IPS-15b (cell line): ENCODE measurements around the gene RAPGEF6.

Experiments used
- H3K27me3 ChIP-seq: one replicate; pipeline ENCODE4 v1.6.1; 2013; ENCODE audit warnings: low read length; ENCODE audit not compliant: control insufficient read depth, insufficient read depth
- H3K36me3 ChIP-seq: one replicate; pipeline ENCODE4 v1.6.1; 2013; ENCODE audit warnings: low read length; ENCODE audit not compliant: control insufficient read depth, insufficient read depth
- H3K4me1 ChIP-seq: one replicate; pipeline ENCODE4 v1.6.1; 2013; ENCODE audit warnings: mild to moderate bottlenecking, low read length; ENCODE audit not compliant: control insufficient read depth, insufficient read depth
- H3K4me3 ChIP-seq: one replicate; pipeline ENCODE4 v1.5.1; 2013; ENCODE audit warnings: low read depth, low read length
- H3K9ac ChIP-seq: one replicate; pipeline ENCODE4 v1.6.1; 2013; ENCODE audit warnings: low read depth, mild to moderate bottlenecking, low read length
- H3K9me3 ChIP-seq: one replicate; pipeline ENCODE4 v1.6.1; 2013; ENCODE audit warnings: mild to moderate bottlenecking, low read length; ENCODE audit not compliant: control insufficient read depth, insufficient read depth

RAPGEF6 gene

DNA sequence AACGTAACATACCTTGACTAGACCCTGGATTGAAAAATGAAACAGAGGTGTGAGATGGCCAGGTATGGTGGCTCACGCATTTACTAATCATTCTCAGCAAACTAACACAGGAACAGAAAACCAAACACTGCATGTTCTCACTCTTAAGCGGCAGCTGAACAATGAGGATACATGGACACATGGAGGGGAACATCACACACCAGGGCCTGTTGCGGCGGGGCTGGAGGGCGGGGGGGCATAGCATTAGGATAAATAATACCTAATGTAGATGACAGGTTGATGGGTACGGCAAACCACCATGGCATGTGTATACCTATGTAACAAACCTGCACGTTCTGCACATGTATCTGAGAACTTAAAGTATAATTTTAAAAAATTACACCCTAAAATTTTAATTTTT lies 15.9 kb downstream of the RAPGEF6 start:
- peaks cover 3% of the 10 kb centered on the region for H3K4me1 ChIP-seq
- H3K9me3 ChIP-seq: no peaks in the 10 kb centered on the region
- no peaks in the 10 kb centered on the region for H3K27me3 ChIP-seq
- H3K4me3 ChIP-seq: no peak overlapping the region
- no peak overlapping the region for H3K9ac ChIP-seq
- H3K36me3 ChIP-seq: no peaks in the 10 kb centered on the region

DNA sequence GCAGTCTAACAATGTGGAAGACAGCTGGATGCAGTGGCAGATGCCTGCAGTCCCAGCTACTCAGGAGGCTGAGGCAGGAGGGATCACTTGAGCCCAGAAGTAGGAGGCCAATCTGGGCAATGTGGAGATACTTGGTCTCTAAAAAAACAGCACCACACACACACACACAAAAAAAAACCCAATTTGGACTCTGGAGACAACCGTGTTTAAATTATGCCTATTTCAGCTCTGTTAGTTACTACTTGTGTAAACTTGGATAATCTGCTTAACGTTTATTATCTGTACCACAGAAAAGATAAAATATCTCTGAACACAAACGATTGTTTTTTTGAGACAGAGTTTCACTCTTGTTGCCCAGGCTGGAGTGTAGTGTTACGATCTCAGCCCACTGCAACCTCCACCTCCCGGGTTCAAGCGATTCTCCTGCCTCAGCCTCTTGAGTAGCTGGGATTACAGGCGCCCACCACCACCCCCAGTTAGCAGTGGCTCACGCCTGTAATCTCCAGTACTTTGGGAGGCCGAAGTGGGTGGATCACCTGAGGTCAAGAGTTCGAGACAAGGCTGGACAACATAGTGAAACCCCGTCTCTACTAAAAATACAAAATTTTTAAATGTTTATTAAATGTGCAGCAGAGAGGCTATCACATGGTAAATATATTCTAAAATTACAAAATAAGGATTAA lies 17.7 kb downstream of the RAPGEF6 start:
- Histone ChIP-seq H3K4me3 (no peak overlapping the region), H3K9me3 (no peaks in the 10 kb centered on the region), H3K36me3 (no peaks in the 10 kb centered on the region), H3K4me1 (peaks cover 3% of the 10 kb centered on the region), H3K27me3 (no peaks in the 10 kb centered on the region), H3K9ac (no peak overlapping the region)

DNA sequence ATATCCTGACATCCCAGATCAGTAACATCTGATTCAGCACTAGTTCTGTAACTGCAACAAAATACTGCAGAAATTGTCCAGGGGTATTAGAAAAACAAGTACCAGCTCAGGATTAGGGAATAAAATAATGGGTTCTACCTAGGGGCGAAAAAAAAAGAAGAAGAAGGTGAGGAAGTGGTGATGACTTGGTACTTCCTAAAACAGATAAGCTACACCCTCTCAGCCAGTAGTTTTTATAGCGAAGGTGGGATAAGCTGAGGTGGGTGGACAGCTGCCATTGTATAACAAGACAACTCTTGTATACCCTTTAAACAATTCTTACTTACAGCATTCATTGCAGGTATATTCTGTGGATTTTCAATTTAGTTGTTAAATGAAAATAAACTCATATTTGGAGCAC lies 19.1 kb downstream of the RAPGEF6 start:
- H3K4me1 ChIP-seq: peaks cover 3% of the 10 kb centered on the region
- no peaks in the 10 kb centered on the region for H3K27me3 ChIP-seq
- no peak overlapping the region for H3K4me3 ChIP-seq
- no peaks in the 10 kb centered on the region for H3K36me3 ChIP-seq
- H3K9me3 ChIP-seq: no peaks in the 10 kb centered on the region
- no peak overlapping the region for H3K9ac ChIP-seq

DNA sequence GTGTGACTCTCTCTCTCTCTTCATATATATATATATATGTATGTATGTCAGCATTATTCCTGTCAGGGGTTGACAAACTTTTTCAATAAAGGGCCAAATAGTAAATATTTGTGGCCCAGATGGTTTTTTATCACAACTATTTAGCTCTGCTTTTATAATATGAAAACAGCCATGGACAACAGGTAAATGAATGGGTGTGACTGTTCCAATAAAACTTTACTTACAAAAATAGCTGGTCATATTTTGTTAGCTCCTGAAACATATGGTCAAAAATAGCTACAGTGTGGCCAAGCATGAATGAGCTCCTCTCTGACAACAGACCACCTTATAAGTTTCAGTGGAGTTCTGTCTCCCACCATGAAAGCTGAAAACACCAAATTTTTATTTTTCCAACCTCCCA lies 21.6 kb downstream of the RAPGEF6 start:
- no peak overlapping the region for H3K9ac ChIP-seq
- no peak overlapping the region for H3K4me3 ChIP-seq
- no peaks in the 10 kb centered on the region for H3K27me3 ChIP-seq
- no peaks in the 10 kb centered on the region for H3K9me3 ChIP-seq
- H3K36me3 ChIP-seq: no peaks in the 10 kb centered on the region
- peaks cover 7% of the 10 kb centered on the region for H3K4me1 ChIP-seq

DNA sequence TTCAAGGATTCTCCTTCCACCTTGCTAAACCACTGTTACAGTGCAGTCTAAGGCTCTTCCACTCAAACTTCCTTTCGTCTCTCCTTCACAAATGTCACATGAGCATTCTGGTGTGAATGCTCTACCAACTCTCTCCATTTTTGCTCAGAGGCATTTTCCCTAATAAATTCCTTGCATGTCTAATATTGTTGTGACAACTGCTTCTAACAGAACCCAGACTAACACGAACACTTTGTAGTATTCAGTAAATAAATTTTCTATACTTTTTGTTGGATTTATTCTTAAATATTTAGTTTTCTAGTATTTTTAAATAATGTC lies 24.0 kb downstream of the RAPGEF6 start:
- Histone ChIP-seq H3K36me3 (no peaks in the 10 kb centered on the region), H3K4me3 (no peak overlapping the region), H3K4me1 (peaks cover 16% of the 10 kb centered on the region), H3K27me3 (no peaks in the 10 kb centered on the region), H3K9ac (no peak overlapping the region), H3K9me3 (no peaks in the 10 kb centered on the region)

DNA sequence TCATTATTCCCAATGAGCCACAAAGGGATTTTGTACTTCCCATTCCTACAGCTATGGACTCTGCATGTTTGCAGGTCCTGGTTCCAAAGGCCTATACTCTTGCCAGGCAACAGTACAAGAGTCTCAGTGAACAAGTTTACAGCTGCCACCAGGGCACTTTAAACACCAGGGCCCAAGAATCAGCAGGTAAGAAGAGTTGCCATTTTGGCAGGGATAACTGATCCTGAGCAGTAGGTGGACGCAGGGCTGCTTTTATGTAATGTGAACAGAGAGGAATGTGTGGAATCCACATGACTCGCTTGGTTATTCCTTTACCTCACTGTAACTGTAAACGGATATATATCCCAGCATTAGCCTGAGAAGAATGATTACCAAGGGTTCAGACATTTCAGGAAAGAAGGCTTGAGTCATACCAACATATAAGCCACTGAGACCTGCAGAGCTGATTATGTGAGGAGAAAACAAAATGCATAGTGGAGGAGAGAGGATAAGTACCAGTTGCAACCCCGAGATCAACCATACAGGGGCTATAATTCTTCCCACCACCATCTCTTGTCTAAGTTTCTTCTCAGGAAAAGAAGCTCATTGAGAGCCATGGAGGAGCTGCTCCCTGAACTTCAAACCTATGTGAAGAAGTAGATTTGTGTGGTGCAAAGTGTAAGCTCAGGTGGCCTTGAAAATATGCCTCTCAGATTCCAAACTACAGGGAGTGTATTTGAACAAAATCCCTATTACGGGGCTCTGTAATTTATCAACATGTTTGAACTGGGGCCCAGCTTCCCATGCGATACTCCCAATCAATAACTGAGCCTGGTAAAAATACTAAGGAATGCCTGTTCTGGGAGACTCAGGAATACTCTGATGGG lies 24.6 kb downstream of the RAPGEF6 start:
- H3K27me3 ChIP-seq: no peaks in the 10 kb centered on the region
- H3K4me1 ChIP-seq: peaks cover 16% of the 10 kb centered on the region
- no peak overlapping the region for H3K9ac ChIP-seq
- no peak overlapping the region for H3K4me3 ChIP-seq
- no peaks in the 10 kb centered on the region for H3K9me3 ChIP-seq
- no peaks in the 10 kb centered on the region for H3K36me3 ChIP-seq

DNA sequence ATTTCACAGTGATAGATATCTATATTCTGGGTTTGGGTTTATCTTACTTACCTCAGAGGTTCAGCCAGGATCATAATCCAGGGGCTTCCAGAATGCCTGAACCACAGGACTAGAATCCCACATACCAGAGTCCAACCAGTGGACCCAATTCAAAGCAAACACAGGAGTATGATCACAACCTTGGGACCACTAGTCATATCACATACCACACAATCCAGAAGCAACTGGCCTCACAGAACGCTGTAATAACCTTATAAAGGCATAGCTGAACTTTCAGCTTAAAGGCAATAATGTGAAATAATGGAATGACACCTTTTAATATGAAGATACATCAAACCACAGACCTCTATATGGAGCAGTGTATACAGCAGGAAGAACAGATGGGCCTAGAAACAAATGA lies 25.3 kb downstream of the RAPGEF6 start:
- Histone ChIP-seq H3K27me3 (no peaks in the 10 kb centered on the region), H3K9me3 (no peaks in the 10 kb centered on the region), H3K9ac (no peak overlapping the region), H3K4me3 (no peak overlapping the region), H3K36me3 (no peaks in the 10 kb centered on the region), H3K4me1 (peaks cover 12% of the 10 kb centered on the region)

DNA sequence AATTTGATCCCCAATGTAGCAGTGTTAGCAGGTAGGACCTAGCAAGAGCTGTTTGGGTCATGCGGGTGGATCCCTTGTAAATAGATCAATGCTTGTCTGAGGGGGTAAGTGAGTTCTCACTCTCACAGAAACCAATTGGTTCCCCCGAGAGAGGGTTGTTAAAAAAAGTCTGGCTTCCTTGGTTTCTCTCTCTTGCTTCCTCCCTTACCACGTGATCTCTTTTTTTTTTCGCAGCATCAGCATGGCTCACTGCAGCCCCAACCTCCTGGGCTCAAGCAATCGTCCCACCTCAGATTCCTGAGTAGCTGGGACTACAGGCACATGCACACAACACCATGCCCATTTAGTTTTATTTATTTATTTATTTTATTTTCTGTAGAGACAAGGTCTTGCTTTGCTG lies 26.4 kb downstream of the RAPGEF6 start:
- peaks cover 12% of the 10 kb centered on the region for H3K4me1 ChIP-seq
- H3K9ac ChIP-seq: no peak overlapping the region
- H3K9me3 ChIP-seq: no peaks in the 10 kb centered on the region
- no peak overlapping the region for H3K4me3 ChIP-seq
- H3K36me3 ChIP-seq: no peaks in the 10 kb centered on the region
- no peaks in the 10 kb centered on the region for H3K27me3 ChIP-seq

DNA sequence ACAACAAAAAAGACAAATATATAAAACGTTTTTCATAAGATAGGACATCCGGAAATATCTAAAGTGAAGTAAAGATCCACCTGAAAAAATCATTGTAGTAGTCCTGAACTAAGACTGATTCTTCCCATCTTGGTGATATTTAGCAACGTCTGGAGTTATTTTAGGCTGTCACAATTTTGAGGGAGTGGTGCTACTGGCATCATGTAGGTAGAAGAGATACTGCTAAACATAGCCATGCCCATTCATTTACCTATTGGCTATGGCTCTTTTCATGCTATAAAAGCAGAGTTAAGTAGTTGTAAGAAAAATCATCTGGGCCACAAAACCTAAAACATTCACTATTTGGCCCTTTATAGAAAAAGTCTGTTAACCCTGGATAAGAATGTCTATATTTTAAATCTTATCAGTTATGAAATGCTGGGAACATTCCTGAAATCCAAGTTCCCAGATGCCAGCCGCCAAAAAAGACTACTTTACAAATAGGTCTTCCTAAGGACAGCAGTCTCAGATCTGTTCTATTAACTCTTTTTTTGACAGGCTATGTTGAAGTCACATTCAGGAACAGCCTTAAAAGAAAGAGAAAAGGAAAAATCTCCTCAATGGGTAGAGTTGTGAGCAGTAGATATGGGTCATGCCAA lies 27.0 kb downstream of the RAPGEF6 start:
- no peak overlapping the region for H3K4me3 ChIP-seq
- H3K9ac ChIP-seq: no peak overlapping the region
- no peaks in the 10 kb centered on the region for H3K36me3 ChIP-seq
- H3K27me3 ChIP-seq: no peaks in the 10 kb centered on the region
- peaks cover 12% of the 10 kb centered on the region for H3K4me1 ChIP-seq
- no peaks in the 10 kb centered on the region for H3K9me3 ChIP-seq

DNA sequence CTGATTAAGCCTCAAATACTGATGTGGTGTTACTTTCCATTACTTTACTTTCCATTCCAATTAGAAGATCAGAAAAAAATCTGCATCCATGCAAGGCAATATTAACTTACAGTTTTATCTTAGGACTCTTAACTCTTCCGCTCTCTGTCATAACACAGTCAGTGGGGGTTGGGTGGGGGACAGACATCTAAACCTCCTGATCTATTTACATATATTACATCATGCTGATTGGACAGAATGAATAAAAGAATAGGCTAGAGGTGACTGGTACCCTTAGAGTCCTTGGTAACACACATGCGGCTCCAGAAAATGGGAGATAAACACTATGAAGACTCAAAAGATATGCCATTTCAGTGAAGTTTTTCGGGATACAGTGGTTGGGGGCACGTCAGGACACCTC lies 27.6 kb downstream of the RAPGEF6 start:
- no peaks in the 10 kb centered on the region for H3K27me3 ChIP-seq
- H3K36me3 ChIP-seq: no peaks in the 10 kb centered on the region
- H3K4me1 ChIP-seq: peaks cover 12% of the 10 kb centered on the region
- H3K9me3 ChIP-seq: no peaks in the 10 kb centered on the region
- H3K4me3 ChIP-seq: no peak overlapping the region
- no peak overlapping the region for H3K9ac ChIP-seq

DNA sequence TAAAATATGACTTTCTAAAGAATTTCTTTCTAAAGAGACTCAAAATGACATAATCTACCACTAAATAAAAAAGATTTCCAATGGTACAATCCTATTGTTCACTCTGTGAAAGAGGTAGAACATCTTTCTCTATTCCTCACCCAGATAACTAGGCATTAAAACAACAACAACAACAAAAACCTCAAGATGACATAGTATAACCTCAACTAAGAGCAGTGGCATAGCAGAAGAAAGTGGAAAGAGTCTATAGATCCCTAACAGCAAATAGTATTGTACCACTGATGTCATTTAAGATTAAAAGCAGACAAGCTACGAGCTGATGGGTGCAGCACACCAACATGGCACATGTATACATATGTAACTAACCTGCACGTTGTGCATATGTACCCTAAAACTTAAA lies 29.9 kb downstream of the RAPGEF6 start:
- H3K9me3 ChIP-seq: no peaks in the 10 kb centered on the region
- H3K27me3 ChIP-seq: no peaks in the 10 kb centered on the region
- H3K4me1 ChIP-seq: peaks cover 12% of the 10 kb centered on the region
- H3K4me3 ChIP-seq: no peak overlapping the region
- H3K9ac ChIP-seq: no peak overlapping the region
- no peaks in the 10 kb centered on the region for H3K36me3 ChIP-seq
